Thyroid gland (tissue), 4 donors: ENCODE measurements around the gene CPNE4. TPM values are rescaled to one million over a fixed set of nuclear protein-coding genes. Genes with fewer than 3 reads are reported as not detected.

Experiments
- DNase-seq, 2 donors: peaks; one replicate each; pipeline ENCODE4 v3.0.0-alpha.2; 2019
- H3K27ac ChIP-seq, 3 donors: fragments of 200-600 bp; sonication (generic); 1 replicate in 2 of 3; 2 replicates in 1 of 3; pipeline ENCODE4 v1.5.1; 2016 to 2019; ENCODE audit warnings: mild to moderate bottlenecking in 1 of 3, moderate library complexity in 1 of 3
- H3K27me3 ChIP-seq: fragments of 200-600 bp; sonication (generic); one replicate; pipeline ENCODE4 v1.5.1; 2019
- H3K36me3 ChIP-seq, 2 donors: fragments of 200-600 bp; sonication (generic); one replicate each; pipeline ENCODE4 v1.5.1; 2016 to 2019
- H3K4me1 ChIP-seq, 2 donors: fragments of 200-600 bp; sonication (generic); one replicate each; pipeline ENCODE4 v1.5.1; 2017 to 2019
- H3K4me3 ChIP-seq, 3 donors: fragments of 200-600 bp; sonication (generic); replicated peaks in 1 of 3; 1 replicate in 2 of 3; 2 replicates in 1 of 3; pipeline ENCODE4 v1.5.1; 2016; ENCODE audit warnings: mild to moderate bottlenecking in 1 of 3
- H3K9me3 ChIP-seq: fragments of 200-600 bp; sonication (generic); one replicate; pipeline ENCODE4 v1.5.1; 2017
- CTCF ChIP-seq, 6 experiments: fragments of 200-600 bp in 3 of 6; fragments of 450-650 bp in 3 of 6; sonication (generic) in 3 of 6; IDR thresholded peaks; one replicate each; pipeline ENCODE4 v1.5.1; 2016 to 2019; ENCODE audit warnings: antibody characterized with exemption in 6 of 6, mild to moderate bottlenecking in 2 of 6, inconsistent platforms in 1 of 6, moderate library complexity in 1 of 6
- POLR2A ChIP-seq, 2 donors: fragments of 450-650 bp; IDR thresholded peaks; one replicate each; pipeline ENCODE4 v1.6.1; 2017; ENCODE audit warnings: antibody characterized with exemption in 2 of 2, mild to moderate bottlenecking in 2 of 2, moderate library complexity in 1 of 2
- WGBS, 2 donors: methylation state at CpG; one replicate each; pipeline ENCODE4 v1.1.5; 2017; 5-methylcytosine and 5-hydroxymethylcytosine counted together
- intact Hi-C: fragments of 100-400 bp; cut with DNase I; formaldehyde crosslinking; loops from one replicate; pipeline ENCODE4 v1.15.1; 2023
- total RNA-seq, 4 donors: library from RNA; depleted of rRNA; stranded (reverse); fragments of >200 nt; gene quantifications; one replicate each; pipeline ENCODE4 v1.2.3, GENCODE V29; 2016

The CPNE4 gene
- total RNA-seq, 4 donors from 2014 or later = not detected

DNA sequence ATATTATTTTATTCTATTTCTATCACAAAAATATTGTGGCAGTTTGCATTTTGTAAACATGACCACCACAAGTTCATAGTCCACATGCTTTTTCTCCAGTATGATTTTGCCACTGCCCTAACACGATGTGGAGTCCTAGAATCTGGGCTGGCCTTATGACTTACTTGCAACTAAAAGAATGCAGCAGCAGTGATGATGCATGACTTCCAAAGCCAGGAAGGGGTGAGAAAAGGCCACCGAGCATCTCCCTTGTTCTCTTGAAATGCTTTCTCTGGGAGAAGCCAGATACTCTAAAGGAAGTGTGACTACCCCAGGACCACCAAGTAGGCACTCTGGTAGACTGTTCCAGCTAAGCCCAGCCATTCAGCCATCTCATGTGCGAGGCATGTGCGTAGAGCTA, 340.4 kb downstream of the CPNE4 start:
- 89 to 94% methylated on average over 4 of the region's 4 CpGs for WGBS, 2 donors
- no peak overlapping the region for H3K4me3 ChIP-seq
- H3K4me1 ChIP-seq = no peaks in the 10 kb centered on the region
- TF ChIP-seq CTCF (IDR thresholded peaks at IDR 0.05) (no peak), POLR2A (IDR thresholded peaks at IDR 0.05) (no peak)
- DNase-seq = no peak
- H3K9me3 ChIP-seq = no peaks in the 10 kb centered on the region
- H3K27me3 ChIP-seq = no peaks in the 10 kb centered on the region
- H3K36me3 ChIP-seq = no peaks in the 10 kb centered on the region
- intact Hi-C loops = no loop called here
- H3K27ac ChIP-seq = no peak overlapping the region

DNA sequence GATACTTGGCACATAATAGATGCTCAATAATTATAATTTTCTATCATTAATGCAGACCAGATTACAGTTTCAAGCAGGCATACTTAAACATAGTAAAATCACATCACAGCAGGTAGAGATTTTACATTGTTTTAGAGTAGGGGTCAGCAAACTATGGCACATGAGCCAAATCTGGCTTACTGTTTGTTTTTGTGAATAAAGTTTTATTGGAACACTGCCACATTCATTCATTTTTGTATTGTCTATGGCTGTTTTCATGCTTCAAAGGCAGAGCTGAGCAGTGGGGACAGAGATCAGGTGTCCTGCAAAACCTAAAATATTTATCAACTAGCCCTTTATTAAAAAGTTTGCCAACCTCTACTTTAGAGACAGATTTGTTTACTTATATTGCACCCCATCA, 342.5 kb downstream of the CPNE4 start:
- H3K36me3 ChIP-seq = no peaks in the 10 kb centered on the region
- DNase-seq = no peak
- no peaks in the 10 kb centered on the region for H3K4me1 ChIP-seq
- intact Hi-C loops = no loop called here
- no peaks in the 10 kb centered on the region for H3K9me3 ChIP-seq
- H3K27me3 ChIP-seq = no peaks in the 10 kb centered on the region
- no peak overlapping the region for H3K4me3 ChIP-seq
- TF ChIP-seq CTCF (IDR thresholded peaks at IDR 0.05) = no peak
- TF ChIP-seq POLR2A (IDR thresholded peaks at IDR 0.05) = no peak
- H3K27ac ChIP-seq = no peak overlapping the region

DNA sequence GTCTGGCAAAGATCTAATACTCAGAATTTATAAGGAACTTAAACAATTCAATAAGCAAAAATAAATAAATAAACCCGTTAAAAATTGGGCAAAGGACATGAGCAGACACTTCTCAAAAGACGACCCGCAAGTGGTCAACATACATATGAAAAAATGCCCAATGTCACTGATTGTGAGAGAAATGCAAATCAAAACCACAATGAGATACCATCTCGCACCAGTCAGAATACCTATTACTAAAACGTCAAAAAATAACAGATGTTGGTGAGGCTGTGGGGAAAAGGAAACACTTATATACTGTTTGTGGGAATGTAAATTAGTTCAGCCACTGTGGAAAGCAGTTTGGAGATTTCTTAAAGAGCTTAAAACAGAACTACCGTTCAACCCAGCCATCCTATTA, 344.0 kb downstream of the CPNE4 start:
- TF ChIP-seq CTCF (IDR thresholded peaks at IDR 0.05) (no peak), POLR2A (IDR thresholded peaks at IDR 0.05) (no peak)
- Histone ChIP-seq H3K4me1 (no peaks in the 10 kb centered on the region), H3K27ac (no peak overlapping the region), H3K9me3 (no peaks in the 10 kb centered on the region), H3K4me3 (no peak overlapping the region), H3K27me3 (no peaks in the 10 kb centered on the region), H3K36me3 (no peaks in the 10 kb centered on the region)
- intact Hi-C loops = no loop called here
- no peak for DNase-seq
- WGBS, 2 donors = 87% methylated on average over 6 of the region's 6 CpGs

DNA sequence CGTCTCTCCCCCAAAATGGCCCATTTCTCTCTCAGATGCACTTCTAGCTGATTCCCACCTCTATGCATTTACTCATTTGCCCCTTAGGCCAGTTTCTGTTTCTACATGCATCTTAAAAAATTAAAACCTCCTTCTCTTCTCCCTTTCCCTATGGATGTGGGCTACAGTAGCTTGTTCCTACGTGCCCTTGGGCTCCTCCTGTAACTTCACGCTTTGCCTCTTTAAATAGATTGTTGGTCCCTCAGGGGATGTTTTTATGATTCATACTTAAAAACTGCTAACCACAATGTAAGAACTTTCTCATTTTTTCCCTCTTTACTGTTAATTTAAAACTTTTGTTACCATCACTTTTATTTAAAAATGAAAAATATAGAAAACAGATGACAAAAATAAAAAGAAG, 346.4 kb downstream of the CPNE4 start:
- 81 to 89% methylated on average over 3 of the region's 3 CpGs for WGBS, 2 donors
- intact Hi-C loops = no loop called here
- Histone ChIP-seq H3K27me3 (no peaks in the 10 kb centered on the region), H3K36me3 (no peaks in the 10 kb centered on the region), H3K4me3 (no peak overlapping the region), H3K27ac (no peak overlapping the region), H3K4me1 (no peaks in the 10 kb centered on the region), H3K9me3 (no peaks in the 10 kb centered on the region)
- no peak for TF ChIP-seq POLR2A (IDR thresholded peaks at IDR 0.05)
- no peak for TF ChIP-seq CTCF (IDR thresholded peaks at IDR 0.05)
- no peak for DNase-seq

GRCh38 chr3:131669600-131669999, 365.2 kb downstream of the CPNE4 start:
- WGBS, 2 donors = 67% methylated on average over 4 of the region's 4 CpGs

More at GRCh38 chr3:131669600-131669999, 365.2 kb downstream of the CPNE4 start:
- Histone ChIP-seq H3K4me1 (no peaks in the 10 kb centered on the region), H3K27me3 (no peaks in the 10 kb centered on the region), H3K27ac (no peak overlapping the region), H3K9me3 (no peaks in the 10 kb centered on the region), H3K36me3 (no peaks in the 10 kb centered on the region), H3K4me3 (no peak overlapping the region)
- intact Hi-C loops = no loop called here
- no peak for DNase-seq
- TF ChIP-seq CTCF (IDR thresholded peaks at IDR 0.05) (no peak), POLR2A (IDR thresholded peaks at IDR 0.05) (no peak)
